Activated CD4-positive, alpha-beta T cell treated with anti-CD3 and anti-CD28 coated beads, Interleukin-2, amount 50 U/mL, for 24 hours (primary cell): Measurements from ENCODE around the gene ASCC3.
"Not testable (repeated sequence)": the region's sequence is repeated elsewhere in the genome, so short reads cannot be mapped to it uniquely, and the experiment has no call there.

Experiments
- DNase-seq, 2 donors: peaks; one replicate each; pipeline ENCODE4 v3.0.0-alpha.2; 2020; ENCODE audit warnings: low read depth in 1 of 2, low spot score in 1 of 2

Gene ASCC3

GRCh38 chr6:100880853-100881706 is at the start of gene ASCC3:
Gene ASCC3, minus strand, starts transcription at chr6:100881329. Its CDS starts 13,332 bp downstream, at chr6:100867997.
- DNase-seq = peak; percentile 83 to 87

- DNase-seq = no peak
These were observed 44.6 kb upstream of the ASCC3 start for GRCh38 chr6:100925749-100926148.

GRCh38 chr6:100924534-100925227 is 43.6 kb upstream of the ASCC3 start:
- no peak for DNase-seq

GRCh38 chr6:100923481-100924165 is 42.5 kb upstream of the ASCC3 start:
- DNase-seq = no peak

GRCh38 chr6:100920028-100920605 is 39.0 kb upstream of the ASCC3 start:
- no peak for DNase-seq

- no peak for DNase-seq
These were observed 37.0 kb upstream of the ASCC3 start for GRCh38 chr6:100918152-100918551.

GRCh38 chr6:100915876-100916275 is 34.7 kb upstream of the ASCC3 start:
- no peak for DNase-seq

GRCh38 chr6:100913400-100914276 is 32.5 kb upstream of the ASCC3 start:
- no peak for DNase-seq

- DNase-seq = no peak
These were observed 25.2 kb upstream of the ASCC3 start for GRCh38 chr6:100906325-100906724.

GRCh38 chr6:100905067-100905466 is 23.9 kb upstream of the ASCC3 start:
- no peak for DNase-seq

- no peak for DNase-seq
These were observed 23.2 kb upstream of the ASCC3 start for GRCh38 chr6:100904316-100904715.

GRCh38 chr6:100901582-100901981 is 20.5 kb upstream of the ASCC3 start:
- DNase-seq = no peak

- DNase-seq = no peak
These were observed 18.1 kb upstream of the ASCC3 start for GRCh38 chr6:100899202-100899601.

GRCh38 chr6:100897671-100898070 is 16.5 kb upstream of the ASCC3 start:
- DNase-seq = no peak

- no peak for DNase-seq
These were observed 12.6 kb upstream of the ASCC3 start for GRCh38 chr6:100893743-100894142.

GRCh38 chr6:100892693-100893092 is 11.6 kb upstream of the ASCC3 start:
- DNase-seq = no peak

GRCh38 chr6:100892116-100892515 is 11.0 kb upstream of the ASCC3 start:
- no peak for DNase-seq

- no peak for DNase-seq
These were observed 9.9 kb upstream of the ASCC3 start for GRCh38 chr6:100891079-100891478.

GRCh38 chr6:100890646-100891045 is 9.5 kb upstream of the ASCC3 start:
- not testable (repeated sequence) for DNase-seq

GRCh38 chr6:100889351-100889750 is 8.2 kb upstream of the ASCC3 start:
- DNase-seq = no peak
